Measurements from ENCODE around the gene SMARCE1. TPM values are rescaled to one million over a fixed set of nuclear protein-coding genes. Genes with fewer than 3 reads are reported as not detected.

SMARCE1 gene
- total and polyA plus RNA-seq, 9 donors, result 80.2 to 158 (median 112) TPM

DNA sequence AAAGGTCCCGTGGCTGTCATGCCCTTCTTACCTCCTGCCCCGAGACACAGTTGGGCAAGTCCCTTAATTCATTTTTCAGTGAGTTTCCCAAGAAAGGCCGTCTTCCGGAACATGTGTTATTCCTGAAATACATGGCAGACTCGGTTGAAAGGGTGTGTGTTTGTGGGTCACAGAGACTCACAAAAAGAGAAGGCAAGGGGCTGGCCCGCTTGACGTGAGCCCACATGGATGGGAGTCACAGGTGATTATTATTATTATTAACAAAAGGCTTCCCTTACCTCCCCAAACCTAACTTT, 48.2 kb downstream of the SMARCE1 start:
- 67 to 72% (median 70%) methylated on average over 7 of the region's 7 CpGs for WGBS, 3 donors
- no peak for DNase-seq
- Histone ChIP-seq H3K27me3 (no peaks in the 10 kb centered on the region), H3K9me3 (no peaks in the 10 kb centered on the region), H3K4me3 (no peak overlapping the region), H3K36me3 (no peaks in the 10 kb centered on the region), H3K4me1 (ENCODE audit: insufficient read depth) (no peaks in the 10 kb centered on the region), H3K27ac (no peak overlapping the region)
- TF ChIP-seq, protein P1, sequence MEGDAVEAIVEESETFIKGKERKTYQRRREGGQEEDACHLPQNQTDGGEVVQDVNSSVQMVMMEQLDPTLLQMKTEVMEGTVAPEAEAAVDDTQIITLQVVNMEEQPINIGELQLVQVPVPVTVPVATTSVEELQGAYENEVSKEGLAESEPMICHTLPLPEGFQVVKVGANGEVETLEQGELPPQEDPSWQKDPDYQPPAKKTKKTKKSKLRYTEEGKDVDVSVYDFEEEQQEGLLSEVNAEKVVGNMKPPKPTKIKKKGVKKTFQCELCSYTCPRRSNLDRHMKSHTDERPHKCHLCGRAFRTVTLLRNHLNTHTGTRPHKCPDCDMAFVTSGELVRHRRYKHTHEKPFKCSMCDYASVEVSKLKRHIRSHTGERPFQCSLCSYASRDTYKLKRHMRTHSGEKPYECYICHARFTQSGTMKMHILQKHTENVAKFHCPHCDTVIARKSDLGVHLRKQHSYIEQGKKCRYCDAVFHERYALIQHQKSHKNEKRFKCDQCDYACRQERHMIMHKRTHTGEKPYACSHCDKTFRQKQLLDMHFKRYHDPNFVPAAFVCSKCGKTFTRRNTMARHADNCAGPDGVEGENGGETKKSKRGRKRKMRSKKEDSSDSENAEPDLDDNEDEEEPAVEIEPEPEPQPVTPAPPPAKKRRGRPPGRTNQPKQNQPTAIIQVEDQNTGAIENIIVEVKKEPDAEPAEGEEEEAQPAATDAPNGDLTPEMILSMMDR (IDR thresholded peaks at IDR 0.05), result no peak
- no peak for TF ChIP-seq EP300 (IDR thresholded peaks at IDR 0.05)
- TF ChIP-seq POLR2A (IDR thresholded peaks at IDR 0.05), result no peak
- intact Hi-C loops (cut with DNase I), result no loop called here

DNA sequence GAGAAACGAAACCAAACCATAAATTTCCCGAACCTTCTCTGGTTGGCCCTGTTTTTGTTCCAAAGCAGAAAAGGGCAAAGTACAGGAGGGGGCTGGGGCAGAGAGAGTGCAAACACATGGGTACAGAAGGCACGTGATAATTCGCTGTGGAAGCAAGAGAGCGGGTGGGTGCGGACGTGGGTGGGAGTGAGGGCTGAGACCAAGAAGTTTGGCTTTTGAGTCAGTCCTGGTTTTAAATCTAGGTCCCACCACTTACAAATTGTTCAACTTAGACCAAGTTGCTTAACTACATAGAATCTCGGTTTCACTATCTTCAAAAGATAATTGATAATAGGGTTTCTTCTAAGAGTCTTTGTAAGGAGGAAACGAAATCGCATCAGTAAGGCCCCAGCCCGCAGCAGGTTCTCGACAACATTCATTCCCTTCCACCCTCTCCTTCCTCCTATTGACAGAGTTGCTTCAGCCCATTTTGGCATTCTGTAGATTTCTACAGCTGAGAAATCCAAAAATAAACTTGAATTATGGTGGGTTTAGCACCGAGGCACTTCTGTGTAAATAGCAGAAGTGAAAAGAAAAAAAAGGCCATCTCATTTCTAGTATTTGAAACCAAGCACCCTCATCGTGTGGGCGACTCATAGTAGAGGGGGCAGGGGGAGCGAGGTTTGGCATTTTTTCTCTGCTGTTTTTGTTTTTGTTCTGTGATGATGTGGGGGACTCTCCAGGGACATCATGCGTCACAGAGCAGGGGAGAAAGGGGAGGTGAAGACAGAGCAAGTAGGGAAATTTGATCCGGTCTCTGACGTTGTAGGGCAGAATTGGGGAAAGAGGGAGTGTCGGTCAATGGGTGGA, 48.8 kb downstream of the SMARCE1 start:
- Histone ChIP-seq H3K9me3 (no peaks in the 10 kb centered on the region), H3K4me1 (ENCODE audit: insufficient read depth) (no peaks in the 10 kb centered on the region), H3K27me3 (no peaks in the 10 kb centered on the region), H3K36me3 (no peaks in the 10 kb centered on the region), H3K4me3 (no peak overlapping the region), H3K27ac (no peak overlapping the region)
- DNase-seq, result peak in 1 of 5 donors; percentile 36
- 69 to 74% (median 72%) methylated on average over 20 of the region's 20 CpGs for WGBS, 3 donors
- intact Hi-C loops (cut with DNase I), result no loop called here
- TF ChIP-seq EP300 (IDR thresholded peaks at IDR 0.05) (peak; percentile 68), POLR2A (IDR thresholded peaks at IDR 0.05) (no peak)

DNA sequence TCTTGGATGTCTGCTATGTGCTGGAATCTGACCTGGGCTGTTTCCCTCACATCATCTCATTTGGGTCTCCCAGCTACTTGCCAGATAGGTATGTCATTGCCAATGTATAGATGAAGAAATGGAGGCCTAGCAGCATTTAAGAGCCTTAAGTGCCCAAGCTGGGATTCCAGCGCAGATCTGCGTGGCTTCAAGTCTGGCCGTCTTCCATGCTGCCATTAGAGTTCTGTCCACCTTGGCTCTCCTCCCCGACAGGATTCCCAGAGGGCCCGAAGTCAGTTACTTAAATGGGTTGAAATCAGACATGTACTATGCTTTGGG, 49.4 kb downstream of the SMARCE1 start:
- Histone ChIP-seq H3K4me3 (no peak overlapping the region), H3K27ac (no peak overlapping the region), H3K9me3 (no peaks in the 10 kb centered on the region), H3K27me3 (no peaks in the 10 kb centered on the region), H3K36me3 (no peaks in the 10 kb centered on the region), H3K4me1 (ENCODE audit: insufficient read depth) (no peaks in the 10 kb centered on the region)
- 77 to 80% (median 79%) methylated on average over 5 of the region's 5 CpGs for WGBS, 3 donors
- TF ChIP-seq POLR2A (IDR thresholded peaks at IDR 0.05) (no peak), EP300 (IDR thresholded peaks at IDR 0.05) (no peak)
- TF ChIP-seq, protein P1 (IDR thresholded peaks at IDR 0.05), result no peak
- intact Hi-C loops (cut with DNase I), result no loop called here
- no peak for DNase-seq

DNA sequence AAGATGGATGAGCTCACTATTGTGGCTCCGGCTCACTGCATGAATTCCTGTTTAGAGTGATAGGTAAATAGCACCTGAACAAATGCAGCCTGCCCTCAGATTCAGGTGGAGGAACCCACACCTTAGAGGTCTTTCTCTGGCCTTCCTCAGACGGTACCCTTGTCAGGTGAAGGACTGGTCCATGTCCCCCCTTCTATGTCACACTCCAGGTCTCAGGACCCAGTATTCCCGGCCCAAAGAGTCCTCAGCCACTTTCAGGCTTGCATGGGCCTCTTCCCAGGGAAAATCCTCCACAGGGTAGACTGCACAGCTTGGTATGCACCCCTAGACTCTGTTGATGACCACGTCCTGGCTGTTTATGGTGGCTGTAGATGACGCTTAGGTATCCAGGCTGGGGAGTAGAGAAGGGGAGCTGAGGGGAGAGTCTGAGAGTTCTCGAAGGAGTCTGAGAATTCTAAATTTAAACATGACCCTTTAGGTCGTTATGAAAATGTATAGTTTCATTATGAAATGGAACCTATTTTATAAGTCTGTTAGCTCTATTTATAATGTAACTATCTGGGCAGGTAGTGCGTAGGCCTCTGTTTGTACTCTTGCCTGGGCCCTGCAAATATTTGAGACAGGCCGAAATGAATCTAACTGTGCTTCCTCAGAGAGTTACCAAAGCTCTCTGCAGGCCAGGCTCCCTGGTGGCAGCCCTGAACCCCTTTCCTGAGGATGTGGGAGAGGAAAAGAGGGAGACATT, 49.9 kb downstream of the SMARCE1 start:
- Histone ChIP-seq H3K27ac (no peak overlapping the region), H3K36me3 (no peaks in the 10 kb centered on the region), H3K27me3 (no peaks in the 10 kb centered on the region), H3K4me1 (ENCODE audit: insufficient read depth) (no peaks in the 10 kb centered on the region), H3K9me3 (no peaks in the 10 kb centered on the region), H3K4me3 (no peak overlapping the region)
- intact Hi-C loops (cut with DNase I), result no loop called here
- TF ChIP-seq POLR2A (IDR thresholded peaks at IDR 0.05), result no peak
- TF ChIP-seq, protein P1 (IDR thresholded peaks at IDR 0.05), result no peak
- TF ChIP-seq EP300 (IDR thresholded peaks at IDR 0.05), result no peak
- 89 to 93% (median 92%) methylated on average over 9 of the region's 9 CpGs for WGBS, 3 donors
- no peak for DNase-seq

DNA sequence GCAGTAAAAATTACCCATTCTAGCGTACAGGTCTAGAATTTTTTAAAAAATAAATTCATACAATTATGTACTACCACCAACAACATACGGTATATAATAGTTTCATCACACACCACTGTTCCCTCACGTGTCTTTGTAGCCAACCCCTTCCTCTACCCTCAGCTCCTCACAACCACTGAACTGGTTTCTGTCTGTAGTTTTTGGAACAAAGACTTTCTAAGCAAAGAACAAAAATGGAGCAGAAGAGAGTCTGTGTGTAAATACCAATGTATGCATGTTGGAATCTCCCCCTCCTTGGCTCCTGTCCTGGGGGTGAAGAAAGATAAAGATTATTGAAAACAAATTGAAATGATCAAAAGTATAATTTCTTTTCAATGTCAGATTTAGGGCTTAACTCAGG, 50.5 kb downstream of the SMARCE1 start:
- TF ChIP-seq EP300 (IDR thresholded peaks at IDR 0.05) (no peak), POLR2A (IDR thresholded peaks at IDR 0.05) (no peak)
- TF ChIP-seq, protein P1 (IDR thresholded peaks at IDR 0.05), result no peak
- intact Hi-C loops (cut with DNase I), result no loop called here

More for the DNA sequence above, 50.5 kb downstream of the SMARCE1 start:
- Histone ChIP-seq H3K9me3 (no peaks in the 10 kb centered on the region), H3K27ac (no peak overlapping the region), H3K36me3 (no peaks in the 10 kb centered on the region), H3K27me3 (no peaks in the 10 kb centered on the region), H3K4me3 (no peak overlapping the region), H3K4me1 (ENCODE audit: insufficient read depth) (no peaks in the 10 kb centered on the region)
- no peak for DNase-seq
- WGBS, 3 donors, result 83 to 87% (median 84%) methylated on average over 3 of the region's 3 CpGs

Measured in ovary (tissue), 9 donors.